Neuronal stem cell (in vitro differentiated cells): ENCODE data around the gene ADAP1.

Source experiments
- DNase-seq: peaks from one replicate; pipeline ENCODE4 v3.0.0-alpha.2; 2013; ENCODE audit warnings: low spot score
- H2AFZ ChIP-seq: one replicate; pipeline ENCODE4 v1.6.1; 2013; ENCODE audit warnings: mild to moderate bottlenecking, low read length, inconsistent platforms
- H2AK5ac ChIP-seq: 2 replicates; pipeline ENCODE4 v1.6.1; 2013; ENCODE audit warnings: low read depth, mild to moderate bottlenecking, inconsistent platforms, low read length, moderate library complexity, mixed read lengths
- H2BK120ac ChIP-seq: 2 replicates; pipeline ENCODE4 v1.6.1; 2013; ENCODE audit warnings: low read depth, mild to moderate bottlenecking, inconsistent platforms, low read length, moderate library complexity, mixed read lengths
- H2BK12ac ChIP-seq: one replicate; pipeline ENCODE4 v1.6.1; 2013; ENCODE audit warnings: low read length, inconsistent platforms
- H2BK15ac ChIP-seq: 2 replicates; pipeline ENCODE4 v1.6.1; 2013; ENCODE audit warnings: mild to moderate bottlenecking, low read length, inconsistent platforms, mixed read lengths
- H2BK5ac ChIP-seq: one replicate; pipeline ENCODE4 v1.6.1; 2013; ENCODE audit warnings: inconsistent platforms, mild to moderate bottlenecking, low read length, moderate library complexity
- H3K14ac ChIP-seq: one replicate; pipeline ENCODE4 v1.6.1; 2013; ENCODE audit warnings: low read length, inconsistent platforms
- H3K18ac ChIP-seq: 2 replicates; pipeline ENCODE4 v1.6.1; 2013; ENCODE audit warnings: low read length, inconsistent platforms
- H3K23ac ChIP-seq: 2 replicates; pipeline ENCODE4 v1.6.1; 2013; ENCODE audit warnings: low read depth, mild to moderate bottlenecking, mixed read lengths, low read length, inconsistent platforms; ENCODE audit not compliant: poor library complexity
- H3K27ac ChIP-seq: replicated peaks from 3 replicates; pipeline ENCODE4 v1.5.1; 2013; ENCODE audit warnings: low read length, inconsistent platforms
- H3K27me3 ChIP-seq, 3 experiments: 2 replicates each; pipeline ENCODE4 v1.6.1; 2013; ENCODE audit warnings: low read length in 3 of 3, mild to moderate bottlenecking in 2 of 3, inconsistent platforms in 1 of 3, low read depth in 1 of 3, mixed read lengths in 1 of 3, moderate library complexity in 1 of 3; ENCODE audit not compliant: control insufficient read depth in 3 of 3, insufficient read depth in 3 of 3
- H3K36me3 ChIP-seq, 2 donors: replicated peaks in 1 of 2; 2 replicates each; pipeline ENCODE4 v1.6.1; 2013; ENCODE audit warnings: low read length in 2 of 2; ENCODE audit not compliant: control insufficient read depth in 2 of 2, insufficient read depth in 2 of 2
- H3K4ac ChIP-seq: 2 replicates; pipeline ENCODE4 v1.6.1; 2013; ENCODE audit warnings: inconsistent platforms, mild to moderate bottlenecking, low read length, moderate library complexity
- H3K4me1 ChIP-seq, 2 donors: 1 replicate in 1 of 2; 2 replicates in 1 of 2; pipeline ENCODE4 v1.6.1; 2013; ENCODE audit warnings: low read length in 2 of 2, low read depth in 1 of 2; ENCODE audit not compliant: control insufficient read depth in 2 of 2, insufficient read depth in 1 of 2
- H3K4me2 ChIP-seq: one replicate; pipeline ENCODE4 v1.6.1; 2013; ENCODE audit warnings: mild to moderate bottlenecking, low read length, inconsistent platforms; ENCODE audit not compliant: insufficient read depth, poor library complexity, severe bottlenecking
- H3K4me3 ChIP-seq, 2 donors: 2 replicates each; pipeline ENCODE4 v1.5.1; 2013; ENCODE audit warnings: low read length in 2 of 2, mild to moderate bottlenecking in 2 of 2, inconsistent platforms in 1 of 2, moderate library complexity in 1 of 2
- H3K79me1 ChIP-seq: one replicate; pipeline ENCODE4 v1.6.1; 2013; ENCODE audit warnings: low read depth, mild to moderate bottlenecking, inconsistent platforms, low read length, moderate library complexity
- H3K9ac ChIP-seq: one replicate; pipeline ENCODE4 v1.6.1; 2013; ENCODE audit warnings: mild to moderate bottlenecking, low read depth, low read length, inconsistent platforms; ENCODE audit not compliant: poor library complexity
- H3K9me3 ChIP-seq, 2 donors: replicated peaks in 1 of 2; 2 replicates each; pipeline versions ENCODE3 to v1.6.1; 2013; ENCODE audit warnings: low read length in 2 of 2, mild to moderate bottlenecking in 2 of 2, inconsistent platforms in 1 of 2, low read depth in 1 of 2, mixed read lengths in 1 of 2, moderate library complexity in 1 of 2; ENCODE audit not compliant: control insufficient read depth in 2 of 2, insufficient read depth in 1 of 2
- H4K8ac ChIP-seq: one replicate; pipeline ENCODE4 v1.6.1; 2013; ENCODE audit warnings: low read depth, mild to moderate bottlenecking, inconsistent platforms, low read length, moderate library complexity
- H4K91ac ChIP-seq: one replicate; pipeline ENCODE4 v1.6.1; 2013; ENCODE audit warnings: low read length, low read depth, mild to moderate bottlenecking, inconsistent platforms; ENCODE audit not compliant: poor library complexity
- WGBS, 2 donors: extraction: QIAGEN DNeasy Blood & Tissue Kit; methylation state at CpG; one replicate each; pipeline ENCODE4 v1.1.7; 2013; ENCODE audit warnings: missing lambda C conversion rate in 2 of 2, mixed read lengths in 1 of 2; ENCODE audit not compliant: insufficient read length in 2 of 2, insufficient replicate concordance in 1 of 2; ENCODE audit errors: extremely low coverage in 2 of 2; 5-methylcytosine and 5-hydroxymethylcytosine counted together

The ADAP1 gene

GRCh38 chr7:981793-982510 is 27.5 kb upstream of the ADAP1 start:
- H3K27me3 ChIP-seq, result no peaks in the 10 kb centered on the region
- no peaks in the 10 kb centered on the region for H3K79me1 ChIP-seq
- H3K4me3 ChIP-seq, result no peak overlapping the region
- H3K27ac ChIP-seq, result no peak overlapping the region
- H3K23ac ChIP-seq, result no peak overlapping the region
- H4K91ac ChIP-seq, result peak overlapping the region; percentile 46
- peak overlapping the region; percentile 1 for H2BK12ac ChIP-seq
- H3K4ac ChIP-seq, result no peak overlapping the region
- DNase-seq, result no peak
- H3K9ac ChIP-seq, result no peak overlapping the region
- H3K4me2 ChIP-seq, result no peak overlapping the region
- WGBS, 2 donors, result no CpG with 5 or more reads among the region's 19 CpGs
- peak overlapping the region; percentile 49 for H3K14ac ChIP-seq
- peak overlapping the region; percentile 94 for H2AK5ac ChIP-seq
- H2BK5ac ChIP-seq, result peak overlapping the region; percentile 87
- H3K36me3 ChIP-seq, result no peaks in the 10 kb centered on the region
- H2BK120ac ChIP-seq, result peak overlapping the region; percentile 93
- H4K8ac ChIP-seq, result no peak overlapping the region
- H2AFZ ChIP-seq, result peak overlapping the region; percentile 66
- H2BK15ac ChIP-seq, result peak overlapping the region; percentile 79
- H3K18ac ChIP-seq, result peak overlapping the region; percentile 87
- peaks cover 6 to 22% of the 10 kb centered on the region in 2 donors for H3K4me1 ChIP-seq
- H3K9me3 ChIP-seq, result no peaks in the 10 kb centered on the region

- no peak for DNase-seq
- Histone ChIP-seq H3K36me3 (no peaks in the 10 kb centered on the region), H3K9ac (peak overlapping the region; percentile 72), H3K4me2 (no peak overlapping the region), H2BK120ac (no peak overlapping the region), H3K9me3 (no peaks in the 10 kb centered on the region), H4K8ac (no peak overlapping the region), H3K23ac (peak overlapping the region; percentile 1), H3K4ac (no peak overlapping the region), H3K27me3 (no peaks in the 10 kb centered on the region), H2BK12ac (no peak overlapping the region), H4K91ac (no peak overlapping the region), H2AK5ac (no peak overlapping the region), H3K4me1 (peaks cover 11 to 28% of the 10 kb centered on the region in 2 donors), H3K79me1 (peaks cover 2% of the 10 kb centered on the region), H2BK15ac (no peak overlapping the region), H3K4me3 (no peak overlapping the region), H2BK5ac (no peak overlapping the region), H3K18ac (peak overlapping the region; percentile 35), H2AFZ (peak overlapping the region; percentile 66), H3K27ac (no peak overlapping the region), H3K14ac (no peak overlapping the region)
- WGBS, 2 donors, result no CpG with 5 or more reads among the region's 15 CpGs
These were observed 25.5 kb upstream of the ADAP1 start for GRCh38 chr7:979886-980571.

- Histone ChIP-seq H2BK15ac (no peak overlapping the region), H3K4me1 (peaks cover 11 to 31% of the 10 kb centered on the region in 2 donors), H3K18ac (no peak overlapping the region), H3K4ac (no peak overlapping the region), H3K9me3 (no peaks in the 10 kb centered on the region), H2BK5ac (no peak overlapping the region), H3K23ac (no peak overlapping the region), H2BK12ac (no peak overlapping the region), H2BK120ac (no peak overlapping the region), H3K27me3 (no peaks in the 10 kb centered on the region), H3K4me2 (no peak overlapping the region), H2AK5ac (no peak overlapping the region), H3K27ac (no peak overlapping the region), H3K9ac (no peak overlapping the region), H2AFZ (no peak overlapping the region), H4K91ac (no peak overlapping the region), H3K79me1 (peaks cover 7% of the 10 kb centered on the region), H4K8ac (no peak overlapping the region), H3K4me3 (no peak overlapping the region), H3K14ac (no peak overlapping the region), H3K36me3 (no peaks in the 10 kb centered on the region)
- no CpG with 5 or more reads among the region's 16 CpGs for WGBS, 2 donors
- no peak for DNase-seq
These were observed 24.7 kb upstream of the ADAP1 start for GRCh38 chr7:979151-979550.

GRCh38 chr7:978416-979091 is 24.1 kb upstream of the ADAP1 start:
- H3K79me1 ChIP-seq, result peaks cover 8% of the 10 kb centered on the region
- H3K4me2 ChIP-seq, result no peak overlapping the region
- H3K23ac ChIP-seq, result no peak overlapping the region
- H3K9me3 ChIP-seq, result no peaks in the 10 kb centered on the region
- H3K27me3 ChIP-seq, result no peaks in the 10 kb centered on the region
- H2BK120ac ChIP-seq, result no peak overlapping the region
- H3K18ac ChIP-seq, result peak overlapping the region; percentile 72
- H3K36me3 ChIP-seq, result no peaks in the 10 kb centered on the region
- peak overlapping the region in 1 of 2 donors; percentile 7 for H3K4me3 ChIP-seq
- H3K9ac ChIP-seq, result peak overlapping the region; percentile 51
- H2BK12ac ChIP-seq, result no peak overlapping the region
- H2AFZ ChIP-seq, result no peak overlapping the region
- WGBS, 2 donors, result no CpG with 5 or more reads among the region's 24 CpGs
- H3K4ac ChIP-seq, result peak overlapping the region; percentile 78
- no peak overlapping the region for H3K27ac ChIP-seq
- H3K4me1 ChIP-seq, result peaks cover 11 to 32% of the 10 kb centered on the region in 2 donors
- no peak overlapping the region for H4K8ac ChIP-seq
- no peak for DNase-seq
- H3K14ac ChIP-seq, result no peak overlapping the region
- H2BK15ac ChIP-seq, result peak overlapping the region; percentile 77
- H2AK5ac ChIP-seq, result peak overlapping the region; percentile 96
- no peak overlapping the region for H2BK5ac ChIP-seq
- H4K91ac ChIP-seq, result no peak overlapping the region
